22Rv1 (cell line): Measurements from ENCODE around the gene MMP17.

Experiments
- CTCF ChIP-seq: fragments of 450-650 bp; IDR thresholded peaks from 2 replicates; pipeline ENCODE4 v1.5.1; 2017; ENCODE audit warnings: mild to moderate bottlenecking
- ZFX ChIP-seq: fragments of 450-650 bp; IDR thresholded peaks from 2 replicates; pipeline ENCODE4 v1.6.1; 2017; ENCODE audit warnings: antibody characterized with exemption, borderline replicate concordance

- TF ChIP-seq CTCF = no peak
- no peak for TF ChIP-seq ZFX
Observed at GRCh38 chr12:131828671-131829355, 620 bp downstream of the MMP17 start.
